Measurements from ENCODE around the gene COL4A2.

The COL4A2 gene

GRCh38 chr13:110509478-110509926 lies 202.4 kb downstream of the COL4A2 start:
- no peak for TF ChIP-seq CTCF (conservative IDR thresholded peaks at IDR 0.05; ENCODE audit: low read depth)

GRCh38 chr13:110509971-110510786 lies 203.1 kb downstream of the COL4A2 start:
- DNase-seq (ENCODE audit: low spot score) = no peak
- POLR2A ChIA-PET (ENCODE audit: low non-redundant PET) = no interaction called here
- H3K27ac ChIP-seq = peak overlapping the region; percentile 8; the same call in 1 of the 2 replicates
- no peak for TF ChIP-seq CTCF (conservative IDR thresholded peaks at IDR 0.05; ENCODE audit: low read depth)
- CTCF ChIA-PET = no interaction called here

More at GRCh38 chr13:110509478-110509926, 202.4 kb downstream of the COL4A2 start:
- ChIA-PET CTCF (no interaction called here), POLR2A (ENCODE audit: low non-redundant PET) (no interaction called here)
- DNase-seq (ENCODE audit: low spot score) = no peak
- H3K27ac ChIP-seq = no peak overlapping the region

- no peak for DNase-seq (ENCODE audit: low spot score)
- ChIA-PET POLR2A (ENCODE audit: low non-redundant PET) (no interaction called here), CTCF (no interaction called here)
- TF ChIP-seq CTCF (conservative IDR thresholded peaks at IDR 0.05; ENCODE audit: low read depth) = no peak
- H3K27ac ChIP-seq = no peak overlapping the region
These were observed 204.6 kb downstream of the COL4A2 start for GRCh38 chr13:110511509-110512181.

- no peak for TF ChIP-seq CTCF (conservative IDR thresholded peaks at IDR 0.05; ENCODE audit: low read depth)
- ChIA-PET POLR2A (ENCODE audit: low non-redundant PET) (no interaction called here), CTCF (no interaction called here)
- no peak for DNase-seq (ENCODE audit: low spot score)
- H3K27ac ChIP-seq = no peak overlapping the region
These were observed 205.2 kb downstream of the COL4A2 start for GRCh38 chr13:110512198-110512740.

DNA sequence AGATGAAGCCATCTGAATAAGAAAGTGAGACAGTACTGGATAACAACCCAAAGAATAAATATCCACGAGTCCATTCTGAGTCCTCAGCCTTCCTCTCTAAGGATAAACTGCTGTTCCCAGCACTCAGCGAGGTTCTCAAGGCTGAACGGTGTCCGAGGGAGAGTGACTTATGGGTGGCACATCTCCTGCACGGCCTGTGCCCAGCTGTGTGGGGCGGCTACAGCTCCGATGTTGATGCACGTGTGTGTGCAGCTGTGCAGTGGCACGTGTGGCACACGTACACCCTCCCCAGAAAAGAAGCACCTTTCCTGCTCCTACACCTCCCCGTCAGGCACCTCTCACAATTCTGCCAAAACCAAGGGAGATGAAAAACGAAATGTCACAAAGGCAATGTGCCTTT lies 209.4 kb downstream of the COL4A2 start:
- POLR2A ChIA-PET (ENCODE audit: low non-redundant PET) = no interaction called here
- TF ChIP-seq CTCF (conservative IDR thresholded peaks at IDR 0.05; ENCODE audit: low read depth) = no peak
- no peak overlapping the region for H3K27ac ChIP-seq
- CTCF ChIA-PET = no interaction called here
- no peak for DNase-seq (ENCODE audit: low spot score)

GRCh38 chr13:110517505-110518225 lies 210.6 kb downstream of the COL4A2 start:
- CTCF ChIA-PET = interaction anchor here (0.6 kb wide), 2 partner anchors 29 to 106 kb away, joined by 3 to 5 read pairs; no protein-coding TSS in a partner anchor

More at GRCh38 chr13:110517505-110518225, 210.6 kb downstream of the COL4A2 start:
- H3K27ac ChIP-seq = no peak overlapping the region
- TF ChIP-seq CTCF (conservative IDR thresholded peaks at IDR 0.05; ENCODE audit: low read depth) = no peak
- no peak for DNase-seq (ENCODE audit: low spot score)
- POLR2A ChIA-PET (ENCODE audit: low non-redundant PET) = interaction anchor here (1.1 kb wide), 1 partner anchor 44 kb away, joined by 3 read pairs; the partner anchor contains the start of gene RAB20

All from RWPE1 (cell line).